WTC11 (cell line): ENCODE measurements around the gene RAB43. TPM values are rescaled to one million over a fixed set of nuclear protein-coding genes. Genes with fewer than 3 reads are reported as not detected.

Experiments
- ATAC-seq: fragments of 200-7000 bp; cut with Tn5 transposase; 2 replicates; pipeline ENCODE4 v1.10.0; 2021; ENCODE audit warnings: mild to moderate bottlenecking, moderate library complexity
- CTCF ChIA-PET: fragments of 300-600 bp; sonication (Branson Sonifier 250); formaldehyde crosslinking; loops from one replicate; lab custom pipeline; 2021; ENCODE audit warnings: antibody characterized with exemption; lab: Charles Lee
- POLR2A ChIA-PET: fragments of 350-600 bp; sonication (Branson Sonifier 250); formaldehyde crosslinking; loops from one replicate; lab custom pipeline; 2021; ENCODE audit warnings: antibody characterized with exemption; lab: Charles Lee
- DNase-seq: peaks from one replicate; pipeline ENCODE4 v3.0.0; 2021; ENCODE audit warnings: low spot score
- H3K27ac Mint-ChIP-seq: 2 replicates; pipeline ENCODE4 v1.8.0; 2021; ENCODE audit warnings: mixed read lengths
- H3K27me3 Mint-ChIP-seq: 2 replicates; pipeline ENCODE4 v1.8.0; 2021; ENCODE audit warnings: low read depth, mild to moderate bottlenecking, moderate library complexity, mixed read lengths
- H3K36me3 Mint-ChIP-seq: 2 replicates; pipeline ENCODE4 v1.8.0; 2021; ENCODE audit warnings: mixed read lengths
- H3K4me1 Mint-ChIP-seq: 2 replicates; pipeline ENCODE4 v1.8.0; 2022; ENCODE audit warnings: mixed read lengths
- H3K4me3 Mint-ChIP-seq: 2 replicates; pipeline ENCODE4 v1.8.0; 2021; ENCODE audit warnings: mild to moderate bottlenecking, moderate library complexity, mixed read lengths
- H3K9me3 Mint-ChIP-seq: 2 replicates; pipeline ENCODE4 v1.8.0; 2021; ENCODE audit warnings: mixed read lengths
- ELF4 ChIP-seq: sonication (generic); formaldehyde crosslinking; IDR thresholded peaks from 2 replicates; pipeline ENCODE4 v1.8.1; 2022; ENCODE audit warnings: low read depth, mild to moderate bottlenecking, moderate library complexity, missing genetic modification reagents
- FOXJ3 ChIP-seq: sonication (generic); formaldehyde crosslinking; IDR thresholded peaks from 2 replicates; pipeline ENCODE4 v1.9.0; 2021; ENCODE audit warnings: missing genetic modification reagents, mild to moderate bottlenecking, borderline replicate concordance
- GTF2I ChIP-seq: fragments of 250-450 bp; sonication (Bioruptor Pico); conservative IDR thresholded peaks from 2 replicates; pipeline ENCODE4 v1.4.0; 2021; ENCODE audit warnings: mild to moderate bottlenecking
- NFE2L1 ChIP-seq: sonication (generic); formaldehyde crosslinking; IDR thresholded peaks from 2 replicates; pipeline ENCODE4 v1.8.1; 2023; ENCODE audit warnings: missing genetic modification reagents
- NR3C1 ChIP-seq: sonication (generic); formaldehyde crosslinking; conservative IDR thresholded peaks from 2 replicates; pipeline ENCODE4 v1.8.1; 2023; ENCODE audit warnings: low read depth, mild to moderate bottlenecking, missing genetic modification reagents
- SP1 ChIP-seq: sonication (generic); formaldehyde crosslinking; conservative IDR thresholded peaks from 2 replicates; pipeline ENCODE4 v1.8.1; 2022; ENCODE audit warnings: missing genetic modification reagents
- TEAD4 ChIP-seq: sonication (generic); formaldehyde crosslinking; IDR thresholded peaks from 2 replicates; pipeline ENCODE4 v1.8.0; 2022; ENCODE audit warnings: mild to moderate bottlenecking, missing genetic modification reagents
- TP53 ChIP-seq: sonication (generic); formaldehyde crosslinking; IDR thresholded peaks from 2 replicates; pipeline ENCODE4 v1.8.1; 2023; ENCODE audit warnings: mild to moderate bottlenecking, missing genetic modification reagents
- ZNF671 ChIP-seq: fragments of 250-450 bp; sonication (Bioruptor Pico); IDR thresholded peaks from 2 replicates; pipeline ENCODE4 v1.8.0; 2021; ENCODE audit warnings: mild to moderate bottlenecking
- total RNA-seq: library from RNA; stranded (reverse); gene quantifications from 3 replicates; pipeline ENCODE4 v1.2.3, GENCODE V29; 2021
- TF ChIP-seq, protein P1 (sequence below): fragments of 250-450 bp; sonication (Bioruptor Pico); IDR thresholded peaks from 2 replicates; pipeline ENCODE4 v1.9.0; 2021; ENCODE audit warnings: moderate library complexity, mild to moderate bottlenecking, inconsistent platforms, borderline replicate concordance
- TF ChIP-seq, protein P2 (sequence below): sonication (generic); formaldehyde crosslinking; IDR thresholded peaks from 2 replicates; pipeline ENCODE4 v1.8.1; 2023; ENCODE audit warnings: mild to moderate bottlenecking, missing genetic modification reagents, moderate library complexity
- TF ChIP-seq, protein P3 (sequence below): fragments of 250-450 bp; sonication (Bioruptor Pico); IDR thresholded peaks from 2 replicates; pipeline ENCODE4 v1.9.0; 2021; ENCODE audit warnings: mild to moderate bottlenecking, borderline replicate concordance
- TF ChIP-seq, protein P4 (sequence below): fragments of 250-450 bp; sonication (Bioruptor Pico); conservative IDR thresholded peaks from 2 replicates; pipeline ENCODE4 v1.9.0; 2021; ENCODE audit warnings: mild to moderate bottlenecking
- TF ChIP-seq, protein P5 (sequence below): sonication (generic); formaldehyde crosslinking; IDR thresholded peaks from 2 replicates; pipeline ENCODE4 v1.8.1; 2022; ENCODE audit warnings: mild to moderate bottlenecking, moderate library complexity, missing genetic modification reagents
- TF ChIP-seq, protein P6 (sequence below): sonication (generic); formaldehyde crosslinking; IDR thresholded peaks from 2 replicates; pipeline ENCODE4 v1.8.0; 2023; ENCODE audit warnings: missing genetic modification reagents
- TF ChIP-seq, protein P7 (sequence below): sonication (generic); formaldehyde crosslinking; IDR thresholded peaks from 2 replicates; pipeline ENCODE4 v1.8.0; 2022; ENCODE audit warnings: mild to moderate bottlenecking, missing genetic modification reagents
- TF ChIP-seq, protein P8 (sequence below): sonication (generic); formaldehyde crosslinking; IDR thresholded peaks from 2 replicates; pipeline ENCODE4 v1.8.1; 2022; ENCODE audit warnings: missing genetic modification reagents, borderline replicate concordance
- TF ChIP-seq, protein P9 (sequence below): fragments of 200-600 bp; IDR thresholded peaks from 2 replicates; pipeline ENCODE4 v1.8.0; 2022; ENCODE audit warnings: antibody characterized with exemption

Gene RAB43
- total RNA-seq, 1 experiment from 2014 or later, result 34.5 TPM

DNA sequence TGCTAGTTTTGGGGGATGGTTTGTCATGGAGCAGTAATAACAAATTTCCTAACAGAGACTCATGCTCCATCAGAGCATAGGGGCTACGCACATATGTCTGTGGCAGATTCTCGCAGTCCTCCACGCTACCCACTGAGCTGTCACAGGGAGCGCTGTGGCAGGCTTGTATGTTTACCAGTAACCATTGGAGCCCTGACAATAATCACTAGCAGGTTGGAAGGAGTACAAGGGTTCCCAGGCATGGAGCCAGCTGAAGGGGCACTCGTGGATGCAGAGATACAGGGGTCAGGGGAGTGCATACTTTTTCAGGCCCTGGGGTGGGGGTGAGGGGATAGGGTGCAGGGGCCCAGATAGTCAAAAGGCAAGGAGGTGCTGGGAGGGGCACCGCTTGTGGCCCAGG is 68.9 kb downstream of the RAB43 start:
- no peak for ATAC-seq
- ChIA-PET POLR2A (interaction anchor here (0.6 kb wide), 1 partner anchor 224 kb away, joined by 6 read pairs; no protein-coding TSS in a partner anchor), CTCF (interaction anchor here (0.6 to 5.2 kb wide), 17 partner anchors 9 to 197 kb away, joined by 3 to 70 read pairs (median 9); partner anchors contain the start of genes CFAP92, COPG1 and RAB43)
- H3K9me3 Mint-ChIP-seq, result peaks cover 11% of the 10 kb centered on the region
- DNase-seq, result no peak
- no peak overlapping the region for H3K27ac Mint-ChIP-seq
- H3K4me1 Mint-ChIP-seq, result 0 out of 2 replicates have a peak, but pooled peaks cover 3% of the 10 kb centered on the region
- no peak overlapping the region for H3K4me3 Mint-ChIP-seq
- peaks cover 13% of the 10 kb centered on the region for H3K27me3 Mint-ChIP-seq
- peaks cover 6% of the 10 kb centered on the region for H3K36me3 Mint-ChIP-seq
- TF ChIP-seq GTF2I (CRISPR knock-in tag) (no peak), FOXJ3 (CRISPR knock-in tag) (no peak), ZNF671 (CRISPR knock-in tag) (no peak), TP53 (no peak), NR3C1 (CRISPR knock-in tag) (no peak), NFE2L1 (CRISPR knock-in tag) (no peak), ELF4 (CRISPR knock-in tag) (no peak), SP1 (CRISPR knock-in tag) (no peak), TEAD4 (CRISPR knock-in tag) (no peak)
- TF ChIP-seq, protein P1, sequence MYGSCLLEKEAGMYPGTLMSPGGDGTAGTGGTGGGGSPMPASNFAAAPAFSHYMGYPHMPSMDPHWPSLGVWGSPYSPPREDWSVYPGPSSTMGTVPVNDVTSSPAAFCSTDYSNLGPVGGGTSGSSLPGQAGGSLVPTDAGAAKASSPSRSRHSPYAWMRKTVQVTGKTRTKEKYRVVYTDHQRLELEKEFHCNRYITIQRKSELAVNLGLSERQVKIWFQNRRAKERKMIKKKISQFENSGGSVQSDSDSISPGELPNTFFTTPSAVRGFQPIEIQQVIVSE (CRISPR knock-in tag), result no peak
- TF ChIP-seq, protein P2, sequence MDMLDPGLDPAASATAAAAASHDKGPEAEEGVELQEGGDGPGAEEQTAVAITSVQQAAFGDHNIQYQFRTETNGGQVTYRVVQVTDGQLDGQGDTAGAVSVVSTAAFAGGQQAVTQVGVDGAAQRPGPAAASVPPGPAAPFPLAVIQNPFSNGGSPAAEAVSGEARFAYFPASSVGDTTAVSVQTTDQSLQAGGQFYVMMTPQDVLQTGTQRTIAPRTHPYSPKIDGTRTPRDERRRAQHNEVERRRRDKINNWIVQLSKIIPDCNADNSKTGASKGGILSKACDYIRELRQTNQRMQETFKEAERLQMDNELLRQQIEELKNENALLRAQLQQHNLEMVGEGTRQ (CRISPR knock-in tag), result no peak
- TF ChIP-seq, protein P3, sequence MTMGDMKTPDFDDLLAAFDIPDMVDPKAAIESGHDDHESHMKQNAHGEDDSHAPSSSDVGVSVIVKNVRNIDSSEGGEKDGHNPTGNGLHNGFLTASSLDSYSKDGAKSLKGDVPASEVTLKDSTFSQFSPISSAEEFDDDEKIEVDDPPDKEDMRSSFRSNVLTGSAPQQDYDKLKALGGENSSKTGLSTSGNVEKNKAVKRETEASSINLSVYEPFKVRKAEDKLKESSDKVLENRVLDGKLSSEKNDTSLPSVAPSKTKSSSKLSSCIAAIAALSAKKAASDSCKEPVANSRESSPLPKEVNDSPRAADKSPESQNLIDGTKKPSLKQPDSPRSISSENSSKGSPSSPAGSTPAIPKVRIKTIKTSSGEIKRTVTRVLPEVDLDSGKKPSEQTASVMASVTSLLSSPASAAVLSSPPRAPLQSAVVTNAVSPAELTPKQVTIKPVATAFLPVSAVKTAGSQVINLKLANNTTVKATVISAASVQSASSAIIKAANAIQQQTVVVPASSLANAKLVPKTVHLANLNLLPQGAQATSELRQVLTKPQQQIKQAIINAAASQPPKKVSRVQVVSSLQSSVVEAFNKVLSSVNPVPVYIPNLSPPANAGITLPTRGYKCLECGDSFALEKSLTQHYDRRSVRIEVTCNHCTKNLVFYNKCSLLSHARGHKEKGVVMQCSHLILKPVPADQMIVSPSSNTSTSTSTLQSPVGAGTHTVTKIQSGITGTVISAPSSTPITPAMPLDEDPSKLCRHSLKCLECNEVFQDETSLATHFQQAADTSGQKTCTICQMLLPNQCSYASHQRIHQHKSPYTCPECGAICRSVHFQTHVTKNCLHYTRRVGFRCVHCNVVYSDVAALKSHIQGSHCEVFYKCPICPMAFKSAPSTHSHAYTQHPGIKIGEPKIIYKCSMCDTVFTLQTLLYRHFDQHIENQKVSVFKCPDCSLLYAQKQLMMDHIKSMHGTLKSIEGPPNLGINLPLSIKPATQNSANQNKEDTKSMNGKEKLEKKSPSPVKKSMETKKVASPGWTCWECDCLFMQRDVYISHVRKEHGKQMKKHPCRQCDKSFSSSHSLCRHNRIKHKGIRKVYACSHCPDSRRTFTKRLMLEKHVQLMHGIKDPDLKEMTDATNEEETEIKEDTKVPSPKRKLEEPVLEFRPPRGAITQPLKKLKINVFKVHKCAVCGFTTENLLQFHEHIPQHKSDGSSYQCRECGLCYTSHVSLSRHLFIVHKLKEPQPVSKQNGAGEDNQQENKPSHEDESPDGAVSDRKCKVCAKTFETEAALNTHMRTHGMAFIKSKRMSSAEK (CRISPR knock-in tag), result no peak
- TF ChIP-seq, protein P4, sequence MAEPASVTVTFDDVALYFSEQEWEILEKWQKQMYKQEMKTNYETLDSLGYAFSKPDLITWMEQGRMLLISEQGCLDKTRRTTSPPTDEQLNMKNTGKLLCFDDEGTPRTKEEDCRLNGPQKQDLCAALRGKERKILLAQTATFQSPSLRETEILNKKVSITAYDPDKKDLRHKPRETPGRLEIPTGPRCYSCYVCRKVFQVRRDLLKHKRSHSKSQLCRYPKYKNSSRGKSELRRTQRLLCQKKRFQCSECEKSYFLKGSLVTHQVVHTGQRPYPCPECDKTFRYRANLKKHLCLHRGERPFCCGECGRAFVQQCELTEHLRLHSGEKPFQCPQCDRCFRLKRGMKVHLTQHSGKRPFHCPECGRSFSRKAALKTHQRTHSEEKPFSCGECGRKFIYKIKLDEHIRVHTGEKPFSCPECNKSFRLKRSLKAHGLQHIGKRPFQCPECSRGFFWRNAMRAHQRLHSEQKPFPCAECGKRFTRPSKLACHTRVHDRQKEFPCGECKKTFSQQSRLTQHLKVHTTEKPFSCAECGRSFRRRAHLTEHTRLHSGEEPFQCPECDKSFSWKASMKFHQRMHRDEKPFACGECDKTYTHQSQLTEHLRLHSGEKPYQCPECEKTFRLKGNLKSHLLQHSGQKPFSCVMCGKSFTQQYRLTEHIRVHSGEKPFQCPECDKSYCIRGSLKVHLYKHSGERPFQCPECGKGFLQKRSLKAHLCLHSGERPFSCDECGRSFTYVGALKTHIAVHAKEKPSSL (CRISPR knock-in tag), result no peak
- TF ChIP-seq, protein P5, sequence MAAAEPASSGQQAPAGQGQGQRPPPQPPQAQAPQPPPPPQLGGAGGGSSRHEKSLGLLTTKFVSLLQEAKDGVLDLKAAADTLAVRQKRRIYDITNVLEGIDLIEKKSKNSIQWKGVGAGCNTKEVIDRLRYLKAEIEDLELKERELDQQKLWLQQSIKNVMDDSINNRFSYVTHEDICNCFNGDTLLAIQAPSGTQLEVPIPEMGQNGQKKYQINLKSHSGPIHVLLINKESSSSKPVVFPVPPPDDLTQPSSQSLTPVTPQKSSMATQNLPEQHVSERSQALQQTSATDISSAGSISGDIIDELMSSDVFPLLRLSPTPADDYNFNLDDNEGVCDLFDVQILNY (CRISPR knock-in tag), result no peak
- TF ChIP-seq, protein P6, sequence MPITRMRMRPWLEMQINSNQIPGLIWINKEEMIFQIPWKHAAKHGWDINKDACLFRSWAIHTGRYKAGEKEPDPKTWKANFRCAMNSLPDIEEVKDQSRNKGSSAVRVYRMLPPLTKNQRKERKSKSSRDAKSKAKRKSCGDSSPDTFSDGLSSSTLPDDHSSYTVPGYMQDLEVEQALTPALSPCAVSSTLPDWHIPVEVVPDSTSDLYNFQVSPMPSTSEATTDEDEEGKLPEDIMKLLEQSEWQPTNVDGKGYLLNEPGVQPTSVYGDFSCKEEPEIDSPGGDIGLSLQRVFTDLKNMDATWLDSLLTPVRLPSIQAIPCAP (CRISPR knock-in tag), result no peak
- TF ChIP-seq, protein P7, sequence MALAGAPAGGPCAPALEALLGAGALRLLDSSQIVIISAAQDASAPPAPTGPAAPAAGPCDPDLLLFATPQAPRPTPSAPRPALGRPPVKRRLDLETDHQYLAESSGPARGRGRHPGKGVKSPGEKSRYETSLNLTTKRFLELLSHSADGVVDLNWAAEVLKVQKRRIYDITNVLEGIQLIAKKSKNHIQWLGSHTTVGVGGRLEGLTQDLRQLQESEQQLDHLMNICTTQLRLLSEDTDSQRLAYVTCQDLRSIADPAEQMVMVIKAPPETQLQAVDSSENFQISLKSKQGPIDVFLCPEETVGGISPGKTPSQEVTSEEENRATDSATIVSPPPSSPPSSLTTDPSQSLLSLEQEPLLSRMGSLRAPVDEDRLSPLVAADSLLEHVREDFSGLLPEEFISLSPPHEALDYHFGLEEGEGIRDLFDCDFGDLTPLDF (CRISPR knock-in tag), result no peak
- TF ChIP-seq, protein P8, sequence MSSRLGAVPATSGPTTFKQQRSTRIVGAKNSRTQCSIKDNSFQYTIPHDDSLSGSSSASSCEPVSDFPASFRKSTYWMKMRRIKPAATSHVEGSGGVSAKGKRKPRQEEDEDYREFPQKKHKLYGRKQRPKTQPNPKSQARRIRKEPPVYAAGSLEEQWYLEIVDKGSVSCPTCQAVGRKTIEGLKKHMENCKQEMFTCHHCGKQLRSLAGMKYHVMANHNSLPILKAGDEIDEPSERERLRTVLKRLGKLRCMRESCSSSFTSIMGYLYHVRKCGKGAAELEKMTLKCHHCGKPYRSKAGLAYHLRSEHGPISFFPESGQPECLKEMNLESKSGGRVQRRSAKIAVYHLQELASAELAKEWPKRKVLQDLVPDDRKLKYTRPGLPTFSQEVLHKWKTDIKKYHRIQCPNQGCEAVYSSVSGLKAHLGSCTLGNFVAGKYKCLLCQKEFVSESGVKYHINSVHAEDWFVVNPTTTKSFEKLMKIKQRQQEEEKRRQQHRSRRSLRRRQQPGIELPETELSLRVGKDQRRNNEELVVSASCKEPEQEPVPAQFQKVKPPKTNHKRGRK (CRISPR knock-in tag), result no peak
- TF ChIP-seq, protein P9, sequence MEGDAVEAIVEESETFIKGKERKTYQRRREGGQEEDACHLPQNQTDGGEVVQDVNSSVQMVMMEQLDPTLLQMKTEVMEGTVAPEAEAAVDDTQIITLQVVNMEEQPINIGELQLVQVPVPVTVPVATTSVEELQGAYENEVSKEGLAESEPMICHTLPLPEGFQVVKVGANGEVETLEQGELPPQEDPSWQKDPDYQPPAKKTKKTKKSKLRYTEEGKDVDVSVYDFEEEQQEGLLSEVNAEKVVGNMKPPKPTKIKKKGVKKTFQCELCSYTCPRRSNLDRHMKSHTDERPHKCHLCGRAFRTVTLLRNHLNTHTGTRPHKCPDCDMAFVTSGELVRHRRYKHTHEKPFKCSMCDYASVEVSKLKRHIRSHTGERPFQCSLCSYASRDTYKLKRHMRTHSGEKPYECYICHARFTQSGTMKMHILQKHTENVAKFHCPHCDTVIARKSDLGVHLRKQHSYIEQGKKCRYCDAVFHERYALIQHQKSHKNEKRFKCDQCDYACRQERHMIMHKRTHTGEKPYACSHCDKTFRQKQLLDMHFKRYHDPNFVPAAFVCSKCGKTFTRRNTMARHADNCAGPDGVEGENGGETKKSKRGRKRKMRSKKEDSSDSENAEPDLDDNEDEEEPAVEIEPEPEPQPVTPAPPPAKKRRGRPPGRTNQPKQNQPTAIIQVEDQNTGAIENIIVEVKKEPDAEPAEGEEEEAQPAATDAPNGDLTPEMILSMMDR, result no peak
